NT2/D1 (cell line): ENCODE data around the gene ADAM22.

Experiments used
- DNase-seq: peaks from one replicate; pipeline ENCODE4 v3.0.0-alpha.2; 2011; ENCODE audit warnings: low read depth, low spot score
- H3K27me3 ChIP-seq: 2 replicates; pipeline ENCODE4 v1.6.0; 2011; ENCODE audit warnings: mild to moderate bottlenecking; ENCODE audit not compliant: insufficient read length, insufficient read depth
- H3K36me3 ChIP-seq: 2 replicates; pipeline ENCODE4 v1.6.1; 2011; ENCODE audit warnings: mild to moderate bottlenecking, low read length, mixed read lengths; ENCODE audit not compliant: insufficient read depth, insufficient read length
- H3K4me1 ChIP-seq: 2 replicates; pipeline ENCODE4 v1.5.1; 2011; ENCODE audit not compliant: insufficient read depth, insufficient read length
- H3K4me3 ChIP-seq: 2 replicates; pipeline ENCODE4 v1.5.1; 2011; ENCODE audit warnings: low read depth; ENCODE audit not compliant: insufficient read length
- H3K9ac ChIP-seq: 2 replicates; pipeline ENCODE4 v1.6.0; 2011; ENCODE audit warnings: low read depth; ENCODE audit not compliant: insufficient read length
- H3K9me3 ChIP-seq: 2 replicates; pipeline ENCODE4 v1.5.1; 2011; ENCODE audit warnings: mild to moderate bottlenecking, low read length; ENCODE audit not compliant: insufficient read depth
- SUZ12 ChIP-seq: IDR thresholded peaks from 2 replicates; pipeline ENCODE4 v1.6.1; 2011; ENCODE audit not compliant: insufficient read length, insufficient read depth; ENCODE audit errors: extremely low read depth
- YY1 ChIP-seq: IDR thresholded peaks from 2 replicates; pipeline ENCODE4 v1.6.1; 2011; ENCODE audit not compliant: insufficient read length, insufficient read depth
- ZNF274 ChIP-seq: IDR thresholded peaks from 2 replicates; pipeline ENCODE4 v1.6.1; 2011; ENCODE audit warnings: mild to moderate bottlenecking, low read depth, low read length

ADAM22 gene

GRCh38 chr7:88204525-88205110 is 270.6 kb downstream of the ADAM22 start:
- DNase-seq, result no peak
- H3K9ac ChIP-seq, result no peak overlapping the region
- H3K9me3 ChIP-seq, result no peaks in the 10 kb centered on the region
- peaks cover 2% of the 10 kb centered on the region for H3K4me1 ChIP-seq
- no peak overlapping the region for H3K4me3 ChIP-seq
- TF ChIP-seq YY1 (no peak), SUZ12 (no peak)
- peaks cover 62% of the 10 kb centered on the region for H3K36me3 ChIP-seq
- no peaks in the 10 kb centered on the region for H3K27me3 ChIP-seq

- no peak overlapping the region for H3K9ac ChIP-seq
- H3K4me3 ChIP-seq, result no peak overlapping the region
- H3K27me3 ChIP-seq, result no peaks in the 10 kb centered on the region
- H3K36me3 ChIP-seq, result peaks cover 67% of the 10 kb centered on the region
- DNase-seq, result no peak
- peaks cover 2% of the 10 kb centered on the region for H3K4me1 ChIP-seq
- TF ChIP-seq ZNF274, result no peak
- TF ChIP-seq YY1, result no peak
- no peak for TF ChIP-seq SUZ12
- no peaks in the 10 kb centered on the region for H3K9me3 ChIP-seq
These were observed 271.1 kb downstream of the ADAM22 start for GRCh38 chr7:88205179-88205578.

DNA sequence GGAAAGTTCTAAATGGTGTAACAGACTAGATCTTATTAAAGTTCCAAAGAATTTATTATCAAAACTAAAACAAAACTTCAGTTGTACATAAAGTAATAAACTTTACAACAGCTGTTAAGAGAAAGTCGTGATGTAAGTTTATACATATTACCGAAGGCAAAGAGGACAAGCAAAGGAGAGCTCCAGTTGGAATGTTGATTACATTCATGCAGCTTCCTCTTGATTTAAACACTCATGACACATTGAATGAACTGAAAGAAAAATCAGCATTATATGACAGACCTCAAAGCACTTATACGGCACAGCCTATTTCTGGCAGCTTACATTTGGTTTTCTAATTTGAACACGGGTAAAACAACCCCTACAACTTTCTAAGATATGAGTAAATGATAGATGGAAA is 272.2 kb downstream of the ADAM22 start:
- Histone ChIP-seq H3K27me3 (no peaks in the 10 kb centered on the region), H3K9ac (no peak overlapping the region), H3K4me1 (peaks cover 1% of the 10 kb centered on the region), H3K9me3 (no peaks in the 10 kb centered on the region), H3K36me3 (peaks cover 70% of the 10 kb centered on the region), H3K4me3 (no peak overlapping the region)
- no peak for TF ChIP-seq ZNF274
- no peak for TF ChIP-seq YY1
- no peak for DNase-seq

DNA sequence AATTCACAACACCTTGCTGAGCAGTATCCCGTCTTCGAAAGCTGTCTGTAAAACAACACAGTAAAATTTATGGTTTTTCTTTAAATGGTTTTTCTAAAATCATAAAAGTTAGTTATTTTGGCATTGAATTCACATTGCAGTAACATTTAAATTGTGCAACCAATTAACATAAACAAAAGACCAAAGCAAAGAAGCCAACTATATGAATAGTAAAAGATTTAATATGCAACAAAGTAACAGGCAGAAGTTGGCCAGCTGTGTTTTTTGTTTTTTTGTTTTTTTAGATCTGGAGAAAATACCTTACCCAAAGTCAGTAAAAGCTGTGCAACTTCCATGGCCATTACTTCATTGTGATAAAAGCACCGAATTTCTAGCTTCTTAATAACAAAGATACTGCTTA is 274.5 kb downstream of the ADAM22 start:
- H3K4me3 ChIP-seq, result no peak overlapping the region
- H3K27me3 ChIP-seq, result no peaks in the 10 kb centered on the region
- no peak for DNase-seq
- H3K9ac ChIP-seq, result no peak overlapping the region
- TF ChIP-seq SUZ12, result no peak
- no peak for TF ChIP-seq ZNF274
- no peak for TF ChIP-seq YY1
- no peaks in the 10 kb centered on the region for H3K4me1 ChIP-seq
- H3K9me3 ChIP-seq, result no peaks in the 10 kb centered on the region
- H3K36me3 ChIP-seq, result peaks cover 77% of the 10 kb centered on the region

GRCh38 chr7:88212918-88213317 is 278.9 kb downstream of the ADAM22 start:
- H3K9ac ChIP-seq, result no peak overlapping the region
- peaks cover 2% of the 10 kb centered on the region for H3K4me1 ChIP-seq
- no peaks in the 10 kb centered on the region for H3K27me3 ChIP-seq
- no peak for DNase-seq
- H3K9me3 ChIP-seq, result no peaks in the 10 kb centered on the region
- no peak overlapping the region for H3K4me3 ChIP-seq
- H3K36me3 ChIP-seq, result peaks cover 74% of the 10 kb centered on the region
- no peak for TF ChIP-seq SUZ12
- TF ChIP-seq YY1, result no peak
- no peak for TF ChIP-seq ZNF274

DNA sequence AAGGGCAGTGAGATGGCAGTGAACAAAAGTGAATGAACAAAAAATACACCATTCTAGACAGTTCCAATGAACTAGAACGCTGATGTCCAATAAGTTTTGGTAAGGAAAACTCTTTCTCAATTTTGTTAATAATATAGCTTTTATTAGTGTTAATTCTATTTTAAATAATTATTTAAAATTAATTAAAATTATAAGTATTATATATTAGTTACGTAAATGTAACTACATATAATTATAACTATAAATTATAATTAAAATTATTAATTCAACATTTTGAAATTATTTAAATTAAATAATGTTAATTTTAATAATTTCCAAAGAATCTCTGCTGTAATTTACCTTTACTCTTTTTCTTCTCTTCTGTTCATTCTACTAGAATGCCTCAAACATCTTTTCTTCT is 280.4 kb downstream of the ADAM22 start:
- Histone ChIP-seq H3K4me3 (no peak overlapping the region), H3K4me1 (peaks cover 2% of the 10 kb centered on the region), H3K9ac (no peak overlapping the region), H3K27me3 (no peaks in the 10 kb centered on the region), H3K36me3 (peaks cover 62% of the 10 kb centered on the region), H3K9me3 (no peaks in the 10 kb centered on the region)
- TF ChIP-seq ZNF274, result no peak
- DNase-seq, result no peak

- Histone ChIP-seq H3K9me3 (no peaks in the 10 kb centered on the region), H3K9ac (no peak overlapping the region), H3K4me3 (no peak overlapping the region), H3K4me1 (peaks cover 2% of the 10 kb centered on the region), H3K36me3 (peaks cover 55% of the 10 kb centered on the region), H3K27me3 (no peaks in the 10 kb centered on the region)
- TF ChIP-seq SUZ12, result no peak
- no peak for TF ChIP-seq YY1
- no peak for TF ChIP-seq ZNF274
- DNase-seq, result no peak
These were observed 281.2 kb downstream of the ADAM22 start for GRCh38 chr7:88215295-88215694.

DNA sequence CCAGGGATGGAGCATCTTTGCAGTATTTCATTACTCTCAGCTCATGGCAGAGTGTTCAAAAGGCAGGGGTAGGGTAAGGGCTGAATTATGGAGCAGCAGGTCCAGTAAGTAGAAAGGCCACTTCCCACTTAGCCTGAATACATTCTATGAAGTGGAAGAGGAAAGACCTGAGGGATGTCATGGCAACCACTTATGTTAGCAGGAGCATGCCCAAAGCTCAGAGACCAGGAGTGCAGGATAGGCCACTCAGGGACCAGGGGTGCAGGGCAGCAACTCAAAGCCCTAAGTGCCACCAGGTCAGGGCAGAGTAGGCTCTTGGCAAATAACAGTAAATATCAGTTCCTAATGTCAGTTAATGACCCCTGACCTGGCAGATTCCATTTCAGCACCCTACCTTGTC is 282.2 kb downstream of the ADAM22 start:
- peaks cover 53% of the 10 kb centered on the region for H3K36me3 ChIP-seq
- peaks cover 2% of the 10 kb centered on the region for H3K4me1 ChIP-seq
- H3K27me3 ChIP-seq, result no peaks in the 10 kb centered on the region
- TF ChIP-seq YY1 (no peak), SUZ12 (no peak), ZNF274 (no peak)
- H3K4me3 ChIP-seq, result no peak overlapping the region
- no peak overlapping the region for H3K9ac ChIP-seq
- no peak for DNase-seq
- no peaks in the 10 kb centered on the region for H3K9me3 ChIP-seq
